HepG2 (cell line): ENCODE measurements around the gene CD68. TPM values are rescaled to one million over a fixed set of nuclear protein-coding genes. Genes with fewer than 3 reads are reported as not detected.

ENCODE experiments used
- EP300 ChIP-seq, 3 experiments: sonication (generic) in 1 of 3; formaldehyde crosslinking in 1 of 3; IDR thresholded peaks; 2 replicates each; pipeline versions ENCODE4 v1.5.1 to v1.6.1; 2011 to 2020; ENCODE audit warnings: low read depth in 2 of 3, low read length in 2 of 3, borderline replicate concordance in 1 of 3, improper control_type of control experiment in 1 of 3, mild to moderate bottlenecking in 1 of 3, missing genetic modification reagents in 1 of 3, moderate library complexity in 1 of 3
- HNRNPLL ChIP-seq: fragments of 200-400 bp; formaldehyde crosslinking; IDR thresholded peaks from 2 replicates; pipeline ENCODE4 v1.6.1; 2017; ENCODE audit warnings: mild to moderate bottlenecking, low read depth, low read length; ENCODE audit not compliant: poor library complexity, severe bottlenecking
- NFYB ChIP-seq: sonication (generic); formaldehyde crosslinking; IDR thresholded peaks from 2 replicates; pipeline ENCODE4 v1.4.0; 2020; ENCODE audit warnings: missing genetic modification reagents
- PTBP1 ChIP-seq: fragments of 200-400 bp; formaldehyde crosslinking; IDR thresholded peaks from 2 replicates; pipeline ENCODE4 v1.6.1; 2018; ENCODE audit warnings: low read length, low read depth; ENCODE audit not compliant: poor library complexity, severe bottlenecking
- SCMH1 ChIP-seq: sonication (generic); formaldehyde crosslinking; IDR thresholded peaks from 2 replicates; pipeline ENCODE4 v1.9.0; 2021; ENCODE audit warnings: missing genetic modification reagents, mild to moderate bottlenecking, borderline replicate concordance
- SYNCRIP ChIP-seq: fragments of 200-400 bp; formaldehyde crosslinking; IDR thresholded peaks from 2 replicates; pipeline ENCODE4 v1.6.1; 2018; ENCODE audit warnings: mild to moderate bottlenecking, low read depth, low read length; ENCODE audit not compliant: insufficient read depth
- YY1 ChIP-seq: IDR thresholded peaks from 2 replicates; pipeline ENCODE4 v1.6.1; 2011; ENCODE audit warnings: low read length, low read depth, moderate library complexity, mild to moderate bottlenecking; ENCODE audit not compliant: insufficient read depth, insufficient replicate concordance
- ZNF224 ChIP-seq: sonication (generic); formaldehyde crosslinking; IDR thresholded peaks from 2 replicates; pipeline ENCODE4 v1.5.0; 2020; ENCODE audit warnings: mild to moderate bottlenecking, missing genetic modification reagents
- ZNF816 ChIP-seq: sonication (generic); formaldehyde crosslinking; IDR thresholded peaks from 2 replicates; pipeline ENCODE4 v1.8.0; 2022; ENCODE audit warnings: missing genetic modification reagents, mild to moderate bottlenecking, borderline replicate concordance
- polyA plus RNA-seq, 8 experiments: library from polyadenylated mRNA; depleted of rRNA in 3 of 8; stranded (reverse) in 7 of 8; unstranded in 1 of 8; fragments of >200 nt; fragmentation: Illumina TruSeq in 4 of 8; extraction: Trizol in 4 of 8; gene quantifications; 2 replicates each; pipeline versions ENCODE4 v1.2.1 to v1.2.3, GENCODE V29; 2011 to 2016; ENCODE audit warnings: low read depth in 4 of 8, missing spikeins in 1 of 8, mixed read lengths in 1 of 8; ENCODE audit not compliant: insufficient read depth in 1 of 8
- total RNA-seq, 5 experiments: library from RNA; depleted of rRNA; stranded (reverse); fragments of >200 nt; fragmentation: Illumina TruSeq; extraction: Trizol; gene quantifications; 2 replicates each; pipeline ENCODE4 v1.2.3, GENCODE V29; 2016; ENCODE audit warnings: low read depth in 1 of 5
- TF ChIP-seq, protein P1 (sequence below): sonication (generic); formaldehyde crosslinking; IDR thresholded peaks from 2 replicates; pipeline ENCODE4 v1.4.0; 2020; ENCODE audit warnings: mild to moderate bottlenecking, missing genetic modification reagents
- TF ChIP-seq, protein P2 (sequence below): sonication (generic); formaldehyde crosslinking; IDR thresholded peaks from 2 replicates; pipeline ENCODE4 v1.5.1; 2020; ENCODE audit warnings: mild to moderate bottlenecking, missing genetic modification reagents, borderline replicate concordance
- TF ChIP-seq, protein P3 (sequence below): sonication (generic); formaldehyde crosslinking; IDR thresholded peaks from 2 replicates; pipeline ENCODE4 v1.4.0; 2020; ENCODE audit warnings: missing genetic modification reagents
- TF ChIP-seq, protein P4 (sequence below): sonication (generic); formaldehyde crosslinking; IDR thresholded peaks from 2 replicates; pipeline ENCODE4 v1.5.0; 2020; ENCODE audit warnings: missing genetic modification reagents, mild to moderate bottlenecking, borderline replicate concordance
- TF ChIP-seq, protein P5 (sequence below): sonication (generic); formaldehyde crosslinking; conservative IDR thresholded peaks from 2 replicates; pipeline ENCODE4 v1.4.0; 2020; ENCODE audit warnings: mild to moderate bottlenecking, missing genetic modification reagents, moderate library complexity
- TF ChIP-seq, protein P6 (sequence below): sonication (generic); formaldehyde crosslinking; IDR thresholded peaks from 2 replicates; pipeline ENCODE4 v1.8.1; 2023; ENCODE audit warnings: mild to moderate bottlenecking, missing genetic modification reagents

Gene CD68
- total and polyA plus RNA-seq, 2 of the 13 experiments (the other 11 are each of a cell fraction or from before 2014, with no cell fraction given): 10.3 to 104 TPM

DNA sequence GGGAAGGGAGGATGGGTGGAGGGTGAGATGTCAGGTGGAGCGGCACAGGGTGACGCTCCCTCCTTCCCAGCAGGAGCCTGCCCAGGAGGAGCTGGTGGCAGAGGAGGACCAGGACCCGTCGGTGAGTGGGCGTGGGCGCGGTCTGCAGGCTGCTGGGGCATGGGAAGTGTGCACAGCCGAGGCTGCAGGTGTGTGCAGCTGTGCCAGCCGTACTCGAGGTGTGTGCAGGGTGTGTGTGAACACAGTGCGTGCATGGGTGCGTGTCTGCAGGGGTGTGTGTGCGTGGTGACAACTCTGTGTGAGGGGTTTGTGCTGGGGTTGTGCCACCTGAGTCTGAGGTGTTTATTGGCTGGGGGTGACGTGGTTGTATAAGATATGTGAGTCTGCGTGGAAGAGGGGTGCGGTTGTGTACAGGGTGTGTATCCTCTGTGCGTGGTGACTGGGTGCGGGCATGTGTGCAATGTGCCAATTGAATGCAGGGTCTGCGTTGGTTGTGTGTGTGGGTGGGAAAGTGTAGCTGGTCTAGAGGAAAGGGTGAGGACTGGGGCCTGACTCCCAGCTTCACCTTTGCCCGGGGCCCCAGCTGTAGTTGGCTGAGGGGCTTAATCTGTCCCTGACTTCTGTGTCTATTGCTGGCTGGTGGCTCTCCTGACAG is 29.9 kb upstream of the CD68 start (continued):
- TF ChIP-seq EP300 (IDR thresholded peaks at IDR 0.05; ENCODE audit: low read depth in 2 of 2, low read length in 2 of 2) (no peak), EP300 (CRISPR knock-in tag; IDR thresholded peaks at IDR 0.05; ENCODE audit: borderline replicate concordance) (no peak), YY1 (no peak), NFYB (no peak), ZNF816 (CRISPR knock-in tag) (no peak), SYNCRIP (no peak), ZNF224 (CRISPR knock-in tag) (no peak), HNRNPLL (no peak), PTBP1 (no peak), SCMH1 (CRISPR knock-in tag) (no peak)
- TF ChIP-seq, protein P1, sequence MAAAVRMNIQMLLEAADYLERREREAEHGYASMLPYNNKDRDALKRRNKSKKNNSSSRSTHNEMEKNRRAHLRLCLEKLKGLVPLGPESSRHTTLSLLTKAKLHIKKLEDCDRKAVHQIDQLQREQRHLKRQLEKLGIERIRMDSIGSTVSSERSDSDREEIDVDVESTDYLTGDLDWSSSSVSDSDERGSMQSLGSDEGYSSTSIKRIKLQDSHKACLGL: 0 out of 2 replicates have a peak, but pooled peaks have one; percentile 27
- TF ChIP-seq, protein P2, sequence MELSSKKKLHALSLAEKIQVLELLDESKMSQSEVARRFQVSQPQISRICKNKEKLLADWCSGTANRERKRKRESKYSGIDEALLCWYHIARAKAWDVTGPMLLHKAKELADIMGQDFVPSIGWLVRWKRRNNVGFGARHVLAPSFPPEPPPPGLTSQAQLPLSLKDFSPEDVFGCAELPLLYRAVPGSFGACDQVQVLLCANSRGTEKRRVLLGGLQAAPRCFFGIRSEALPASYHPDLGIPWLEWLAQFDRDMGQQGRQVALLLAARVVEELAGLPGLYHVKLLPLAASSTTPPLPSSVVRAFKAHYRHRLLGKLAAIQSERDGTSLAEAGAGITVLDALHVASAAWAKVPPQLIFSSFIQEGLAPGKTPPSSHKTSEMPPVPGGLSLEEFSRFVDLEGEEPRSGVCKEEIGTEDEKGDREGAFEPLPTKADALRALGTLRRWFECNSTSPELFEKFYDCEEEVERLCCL (CRISPR knock-in tag): no peak
- TF ChIP-seq, protein P3, sequence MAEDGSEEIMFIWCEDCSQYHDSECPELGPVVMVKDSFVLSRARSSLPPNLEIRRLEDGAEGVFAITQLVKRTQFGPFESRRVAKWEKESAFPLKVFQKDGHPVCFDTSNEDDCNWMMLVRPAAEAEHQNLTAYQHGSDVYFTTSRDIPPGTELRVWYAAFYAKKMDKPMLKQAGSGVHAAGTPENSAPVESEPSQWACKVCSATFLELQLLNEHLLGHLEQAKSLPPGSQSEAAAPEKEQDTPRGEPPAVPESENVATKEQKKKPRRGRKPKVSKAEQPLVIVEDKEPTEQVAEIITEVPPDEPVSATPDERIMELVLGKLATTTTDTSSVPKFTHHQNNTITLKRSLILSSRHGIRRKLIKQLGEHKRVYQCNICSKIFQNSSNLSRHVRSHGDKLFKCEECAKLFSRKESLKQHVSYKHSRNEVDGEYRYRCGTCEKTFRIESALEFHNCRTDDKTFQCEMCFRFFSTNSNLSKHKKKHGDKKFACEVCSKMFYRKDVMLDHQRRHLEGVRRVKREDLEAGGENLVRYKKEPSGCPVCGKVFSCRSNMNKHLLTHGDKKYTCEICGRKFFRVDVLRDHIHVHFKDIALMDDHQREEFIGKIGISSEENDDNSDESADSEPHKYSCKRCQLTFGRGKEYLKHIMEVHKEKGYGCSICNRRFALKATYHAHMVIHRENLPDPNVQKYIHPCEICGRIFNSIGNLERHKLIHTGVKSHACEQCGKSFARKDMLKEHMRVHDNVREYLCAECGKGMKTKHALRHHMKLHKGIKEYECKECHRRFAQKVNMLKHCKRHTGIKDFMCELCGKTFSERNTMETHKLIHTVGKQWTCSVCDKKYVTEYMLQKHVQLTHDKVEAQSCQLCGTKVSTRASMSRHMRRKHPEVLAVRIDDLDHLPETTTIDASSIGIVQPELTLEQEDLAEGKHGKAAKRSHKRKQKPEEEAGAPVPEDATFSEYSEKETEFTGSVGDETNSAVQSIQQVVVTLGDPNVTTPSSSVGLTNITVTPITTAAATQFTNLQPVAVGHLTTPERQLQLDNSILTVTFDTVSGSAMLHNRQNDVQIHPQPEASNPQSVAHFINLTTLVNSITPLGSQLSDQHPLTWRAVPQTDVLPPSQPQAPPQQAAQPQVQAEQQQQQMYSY (CRISPR knock-in tag): no peak
- TF ChIP-seq, protein P4, sequence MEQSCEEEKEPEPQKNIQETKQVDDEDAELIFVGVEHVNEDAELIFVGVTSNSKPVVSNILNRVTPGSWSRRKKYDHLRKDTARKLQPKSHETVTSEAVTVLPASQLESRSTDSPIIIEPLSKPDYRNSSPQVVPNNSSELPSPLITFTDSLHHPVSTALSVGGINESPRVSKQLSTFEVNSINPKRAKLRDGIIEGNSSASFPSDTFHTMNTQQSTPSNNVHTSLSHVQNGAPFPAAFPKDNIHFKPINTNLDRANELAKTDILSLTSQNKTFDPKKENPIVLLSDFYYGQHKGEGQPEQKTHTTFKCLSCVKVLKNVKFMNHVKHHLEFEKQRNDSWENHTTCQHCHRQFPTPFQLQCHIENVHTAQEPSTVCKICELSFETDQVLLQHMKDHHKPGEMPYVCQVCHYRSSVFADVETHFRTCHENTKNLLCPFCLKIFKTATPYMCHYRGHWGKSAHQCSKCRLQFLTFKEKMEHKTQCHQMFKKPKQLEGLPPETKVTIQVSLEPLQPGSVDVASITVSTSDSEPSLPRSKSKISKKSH: 0 out of 2 replicates have a peak, but pooled peaks have one; percentile 21
- TF ChIP-seq, protein P5, sequence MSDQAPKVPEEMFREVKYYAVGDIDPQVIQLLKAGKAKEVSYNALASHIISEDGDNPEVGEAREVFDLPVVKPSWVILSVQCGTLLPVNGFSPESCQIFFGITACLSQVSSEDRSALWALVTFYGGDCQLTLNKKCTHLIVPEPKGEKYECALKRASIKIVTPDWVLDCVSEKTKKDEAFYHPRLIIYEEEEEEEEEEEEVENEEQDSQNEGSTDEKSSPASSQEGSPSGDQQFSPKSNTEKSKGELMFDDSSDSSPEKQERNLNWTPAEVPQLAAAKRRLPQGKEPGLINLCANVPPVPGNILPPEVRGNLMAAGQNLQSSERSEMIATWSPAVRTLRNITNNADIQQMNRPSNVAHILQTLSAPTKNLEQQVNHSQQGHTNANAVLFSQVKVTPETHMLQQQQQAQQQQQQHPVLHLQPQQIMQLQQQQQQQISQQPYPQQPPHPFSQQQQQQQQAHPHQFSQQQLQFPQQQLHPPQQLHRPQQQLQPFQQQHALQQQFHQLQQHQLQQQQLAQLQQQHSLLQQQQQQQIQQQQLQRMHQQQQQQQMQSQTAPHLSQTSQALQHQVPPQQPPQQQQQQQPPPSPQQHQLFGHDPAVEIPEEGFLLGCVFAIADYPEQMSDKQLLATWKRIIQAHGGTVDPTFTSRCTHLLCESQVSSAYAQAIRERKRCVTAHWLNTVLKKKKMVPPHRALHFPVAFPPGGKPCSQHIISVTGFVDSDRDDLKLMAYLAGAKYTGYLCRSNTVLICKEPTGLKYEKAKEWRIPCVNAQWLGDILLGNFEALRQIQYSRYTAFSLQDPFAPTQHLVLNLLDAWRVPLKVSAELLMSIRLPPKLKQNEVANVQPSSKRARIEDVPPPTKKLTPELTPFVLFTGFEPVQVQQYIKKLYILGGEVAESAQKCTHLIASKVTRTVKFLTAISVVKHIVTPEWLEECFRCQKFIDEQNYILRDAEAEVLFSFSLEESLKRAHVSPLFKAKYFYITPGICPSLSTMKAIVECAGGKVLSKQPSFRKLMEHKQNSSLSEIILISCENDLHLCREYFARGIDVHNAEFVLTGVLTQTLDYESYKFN (CRISPR knock-in tag): no peak
- TF ChIP-seq, protein P6, sequence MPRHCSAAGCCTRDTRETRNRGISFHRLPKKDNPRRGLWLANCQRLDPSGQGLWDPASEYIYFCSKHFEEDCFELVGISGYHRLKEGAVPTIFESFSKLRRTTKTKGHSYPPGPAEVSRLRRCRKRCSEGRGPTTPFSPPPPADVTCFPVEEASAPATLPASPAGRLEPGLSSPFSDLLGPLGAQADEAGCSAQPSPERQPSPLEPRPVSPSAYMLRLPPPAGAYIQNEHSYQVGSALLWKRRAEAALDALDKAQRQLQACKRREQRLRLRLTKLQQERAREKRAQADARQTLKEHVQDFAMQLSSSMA: no peak
